ENCODE data around the gene USP6NL. TPM values are rescaled to one million over a fixed set of nuclear protein-coding genes. Genes with fewer than 3 reads are reported as not detected.

USP6NL gene
- polyA plus RNA-seq, 1 donor (not counting 4 experiments of a cell fraction or from before 2014, with no cell fraction given) = 8.7 TPM

- Histone ChIP-seq H2AFZ (ENCODE audit: control insufficient read depth, low read length) (no peak overlapping the region), H4K20me1 (ENCODE audit: control insufficient read depth, extremely low read depth, insufficient read depth, low read length) (no peaks in the 10 kb centered on the region), H3K36me3 (ENCODE audit: control insufficient read depth in 2 of 2, extremely low read depth in 1 of 2, insufficient read depth in 2 of 2, low read length in 2 of 2) (no peaks in the 10 kb centered on the region), H3K9me1 (ENCODE audit: control insufficient read depth, extremely low read depth, insufficient read depth, low read length) (no peaks in the 10 kb centered on the region), H3K27ac (ENCODE audit: control insufficient read depth, insufficient read depth, low read length) (no peak overlapping the region), H3K9me3 (ENCODE audit: control insufficient read depth, low read depth, low read length) (no peaks in the 10 kb centered on the region), H3K9ac (ENCODE audit: control insufficient read depth, extremely low read depth, insufficient read depth, low read length) (no peak overlapping the region), H3K4me1 (ENCODE audit: control insufficient read depth, extremely low read depth, insufficient read depth, low read length) (no peaks in the 10 kb centered on the region), H3K4me2 (ENCODE audit: control insufficient read depth, extremely low read depth, insufficient read depth, low read depth, low read length) (no peak overlapping the region), H3K27me3 (ENCODE audit: control insufficient read depth, extremely low read depth, insufficient read depth, low read length) (no peaks in the 10 kb centered on the region), H3K79me2 (ENCODE audit: control insufficient read depth, insufficient read depth, low read length) (no peaks in the 10 kb centered on the region), H3K4me3 (ENCODE audit: control insufficient read depth in 2 of 3, extremely low read depth in 1 of 3, insufficient read depth in 2 of 3, low read depth in 1 of 3, low read length in 3 of 3) (no peak overlapping the region)
- no peak for TF ChIP-seq EZH2 (IDR thresholded peaks at IDR 0.05; ENCODE audit: low read length)
- TF ChIP-seq CTCF (optimal IDR thresholded peaks at IDR 0.05 in 1 of 3, IDR thresholded peaks at IDR 0.05 in 1 of 3, conservative IDR thresholded peaks at IDR 0.05 in 1 of 3; ENCODE audit: extremely low read depth in 1 of 3, insufficient read depth in 2 of 3, low read length in 3 of 3) = no peak
- FAIRE-seq = no peak
- DNase-seq (ENCODE audit: low read depth, low spot score) = no peak
- dilution Hi-C loops (cut with MboI; ENCODE audit: extremely low pct_ligation_motif_present, low sequenced_read_pairs) = no loop called here
Observed at GRCh38 chr10:11414314-11415038, 197.0 kb downstream of the USP6NL start.

- H2AFZ ChIP-seq (ENCODE audit: control insufficient read depth, low read length) = no peak overlapping the region
- no peak overlapping the region for H3K27ac ChIP-seq (ENCODE audit: control insufficient read depth, insufficient read depth, low read length)
- H3K9me1 ChIP-seq (ENCODE audit: control insufficient read depth, extremely low read depth, insufficient read depth, low read length) = no peaks in the 10 kb centered on the region
- FAIRE-seq (no peak), DNase-seq (ENCODE audit: low read depth, low spot score) (no peak)
- H3K4me1 ChIP-seq (ENCODE audit: control insufficient read depth, extremely low read depth, insufficient read depth, low read length) = no peaks in the 10 kb centered on the region
- no peak overlapping the region for H3K9ac ChIP-seq (ENCODE audit: control insufficient read depth, extremely low read depth, insufficient read depth, low read length)
- dilution Hi-C loops (cut with MboI; ENCODE audit: extremely low pct_ligation_motif_present, low sequenced_read_pairs) = no loop called here
- H3K4me2 ChIP-seq (ENCODE audit: control insufficient read depth, extremely low read depth, insufficient read depth, low read depth, low read length) = no peak overlapping the region
- no peaks in the 10 kb centered on the region for H3K27me3 ChIP-seq (ENCODE audit: control insufficient read depth, extremely low read depth, insufficient read depth, low read length)
- no peaks in the 10 kb centered on the region for H3K36me3 ChIP-seq (ENCODE audit: control insufficient read depth in 2 of 2, extremely low read depth in 1 of 2, insufficient read depth in 2 of 2, low read length in 2 of 2)
- H3K79me2 ChIP-seq (ENCODE audit: control insufficient read depth, insufficient read depth, low read length) = no peaks in the 10 kb centered on the region
- no peak overlapping the region for H3K4me3 ChIP-seq (ENCODE audit: control insufficient read depth in 2 of 3, extremely low read depth in 1 of 3, insufficient read depth in 2 of 3, low read depth in 1 of 3, low read length in 3 of 3)
- TF ChIP-seq CTCF (optimal IDR thresholded peaks at IDR 0.05 in 1 of 3, IDR thresholded peaks at IDR 0.05 in 1 of 3, conservative IDR thresholded peaks at IDR 0.05 in 1 of 3; ENCODE audit: extremely low read depth in 1 of 3, insufficient read depth in 2 of 3, low read length in 3 of 3) (no peak), EZH2 (IDR thresholded peaks at IDR 0.05; ENCODE audit: low read length) (no peak)
- H3K9me3 ChIP-seq (ENCODE audit: control insufficient read depth, low read depth, low read length) = no peaks in the 10 kb centered on the region
- H4K20me1 ChIP-seq (ENCODE audit: control insufficient read depth, extremely low read depth, insufficient read depth, low read length) = no peaks in the 10 kb centered on the region
Observed at GRCh38 chr10:11411926-11412545, 199.4 kb downstream of the USP6NL start.
